HG02943 (cell line): ENCODE results near the gene C19orf85.
"Not testable (repeated sequence)": the region's sequence is repeated elsewhere in the genome, so short reads cannot be mapped to it uniquely, and the experiment has no call there.

ENCODE experiments used
- ATAC-seq: cut with Tn5 transposase; IDR thresholded peaks from one replicate; pipeline ENCODE4 v1.9.1; 2021; ENCODE audit warnings: mild to moderate bottlenecking, low read depth, moderate library complexity; ENCODE audit not compliant: unreplicated experiment

Gene C19orf85

DNA sequence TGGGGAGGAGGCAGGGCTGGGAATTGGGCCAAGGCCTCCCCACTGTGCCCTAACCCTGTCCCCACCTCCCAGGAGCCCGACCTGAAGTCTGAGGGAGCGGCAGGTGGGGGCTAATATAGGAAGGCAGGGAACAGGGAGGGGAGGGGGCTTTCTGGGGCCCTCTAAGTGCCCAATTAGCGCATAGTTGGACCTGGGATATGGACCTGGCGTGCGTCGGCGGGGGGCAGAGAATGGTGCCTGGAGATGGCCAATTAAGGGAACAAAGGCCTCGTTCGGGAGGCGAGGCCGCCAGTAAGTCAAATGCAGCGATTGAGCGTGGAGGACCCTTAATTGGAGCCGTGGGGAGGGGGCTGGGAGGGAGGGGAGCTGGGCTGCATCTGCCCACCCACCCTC lies at the start of gene C19orf85:
TSS of gene C19orf85 (minus strand) at position 90 of the 393 bp plus-strand sequence. CDS start 197 bp downstream, outside the sequence.
- no peak for ATAC-seq

DNA sequence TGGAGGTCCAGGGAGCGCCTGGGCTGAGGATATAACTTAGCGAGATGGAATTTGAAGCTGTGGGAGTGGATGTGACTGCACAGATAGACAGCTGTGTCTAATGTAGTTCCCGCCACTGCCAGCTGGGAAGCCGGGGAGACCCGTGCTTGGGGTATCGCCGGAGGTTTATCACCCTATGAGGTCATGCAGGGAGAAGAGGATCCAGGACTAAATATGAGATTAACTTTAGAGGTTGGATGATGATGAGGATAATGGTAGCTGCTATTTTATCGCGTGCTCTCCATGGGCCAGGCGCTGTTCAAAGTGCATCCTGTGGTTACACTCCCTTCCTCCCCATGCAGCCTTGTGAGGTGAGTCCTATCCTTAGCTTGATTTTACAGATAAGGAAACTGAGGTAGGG lies 43.6 kb upstream of the C19orf85 start:
- no peak for ATAC-seq

DNA sequence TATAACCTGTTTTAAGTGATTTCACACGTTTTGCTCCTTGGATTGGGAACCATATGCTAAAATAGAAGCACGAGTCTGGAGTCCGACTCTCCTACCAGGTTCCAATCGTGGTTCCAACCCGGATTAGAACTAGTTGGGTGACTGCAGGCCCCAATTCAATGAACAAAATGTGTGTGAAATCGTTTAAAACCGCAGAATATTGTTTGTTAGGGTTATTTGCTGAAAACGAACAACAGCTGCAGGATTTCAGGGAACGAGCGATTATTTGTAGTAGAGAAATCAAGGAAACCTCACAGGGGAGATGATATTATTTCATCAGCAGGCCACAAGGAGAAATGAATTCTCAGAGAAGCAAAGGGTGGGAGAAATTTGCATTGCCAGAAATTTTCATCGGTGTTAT lies 40.4 kb upstream of the C19orf85 start:
- ATAC-seq, result no peak

DNA sequence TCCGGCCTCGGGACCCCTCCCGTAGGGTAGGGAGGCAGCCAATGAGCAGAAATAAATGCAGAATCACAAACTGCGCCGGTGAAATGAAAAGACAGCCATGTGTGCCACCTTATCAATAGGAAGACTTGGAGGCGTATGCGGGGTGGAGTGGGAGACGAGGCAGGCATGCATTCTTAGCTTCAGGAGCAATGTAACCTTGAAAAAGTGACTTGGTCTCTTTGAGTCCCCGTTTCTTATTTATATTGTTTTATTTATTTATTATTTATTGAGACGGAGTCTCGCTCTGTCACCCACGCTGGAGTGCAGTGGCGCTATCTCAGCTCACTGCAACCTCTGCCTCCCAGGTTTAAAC lies 39.7 kb upstream of the C19orf85 start:
- ATAC-seq, result no peak

DNA sequence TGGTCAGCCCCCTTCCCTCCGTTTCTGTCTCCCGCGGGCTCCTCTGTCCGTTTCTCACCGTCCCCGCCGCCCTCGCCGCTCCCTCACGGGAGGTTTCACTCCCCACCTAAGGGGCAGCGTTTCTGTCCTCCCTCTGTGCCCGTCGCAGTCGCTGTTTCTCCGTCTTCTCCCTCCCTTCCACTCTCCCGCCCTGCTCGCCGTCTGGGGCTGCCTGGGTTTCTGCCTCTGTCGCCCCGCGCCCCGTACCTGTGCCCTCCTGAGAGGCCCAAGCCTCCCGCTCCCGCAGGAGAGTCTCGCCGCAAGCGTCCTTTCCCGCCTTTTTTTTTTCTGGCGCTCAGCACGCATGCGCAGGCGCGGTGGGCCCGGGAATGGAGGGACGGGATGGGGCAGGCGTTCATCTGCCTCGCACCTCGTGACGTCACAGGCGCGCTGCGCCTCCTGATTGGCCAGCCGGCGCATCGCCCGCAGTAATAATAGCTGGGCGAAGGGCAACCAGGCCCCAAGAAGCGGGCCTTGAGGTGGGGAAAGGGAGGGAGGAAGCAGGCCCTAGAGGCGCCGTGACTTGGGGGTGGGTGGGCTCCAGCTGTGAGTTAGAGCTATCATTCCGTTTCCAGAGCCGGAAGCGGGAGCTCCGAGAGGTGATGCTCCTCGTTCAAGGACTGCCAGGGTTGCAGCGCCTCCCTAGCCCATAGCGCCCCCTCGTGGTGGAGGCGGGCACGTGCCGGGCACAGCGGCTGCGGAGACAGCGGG lies 39.1 kb upstream of the C19orf85 start:
- ATAC-seq, result peak; percentile 83

DNA sequence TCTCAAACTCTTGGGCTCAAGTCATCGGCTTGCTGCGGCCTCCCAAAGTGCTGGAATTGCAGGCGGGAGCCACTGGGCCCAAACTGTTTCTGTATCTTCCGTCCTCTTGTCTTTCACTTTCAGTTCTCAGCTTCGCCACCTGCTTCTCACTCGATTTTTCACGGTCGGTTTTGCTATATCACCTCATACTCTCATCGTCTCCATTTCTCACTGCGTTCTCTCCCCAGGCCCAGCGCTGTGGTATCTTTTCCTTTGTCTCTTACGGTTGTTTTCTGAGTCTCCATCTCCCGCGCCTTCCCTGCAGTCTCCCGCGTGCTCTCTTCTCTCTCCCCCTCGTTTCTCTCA lies 38.6 kb upstream of the C19orf85 start:
- ATAC-seq, result no peak

DNA sequence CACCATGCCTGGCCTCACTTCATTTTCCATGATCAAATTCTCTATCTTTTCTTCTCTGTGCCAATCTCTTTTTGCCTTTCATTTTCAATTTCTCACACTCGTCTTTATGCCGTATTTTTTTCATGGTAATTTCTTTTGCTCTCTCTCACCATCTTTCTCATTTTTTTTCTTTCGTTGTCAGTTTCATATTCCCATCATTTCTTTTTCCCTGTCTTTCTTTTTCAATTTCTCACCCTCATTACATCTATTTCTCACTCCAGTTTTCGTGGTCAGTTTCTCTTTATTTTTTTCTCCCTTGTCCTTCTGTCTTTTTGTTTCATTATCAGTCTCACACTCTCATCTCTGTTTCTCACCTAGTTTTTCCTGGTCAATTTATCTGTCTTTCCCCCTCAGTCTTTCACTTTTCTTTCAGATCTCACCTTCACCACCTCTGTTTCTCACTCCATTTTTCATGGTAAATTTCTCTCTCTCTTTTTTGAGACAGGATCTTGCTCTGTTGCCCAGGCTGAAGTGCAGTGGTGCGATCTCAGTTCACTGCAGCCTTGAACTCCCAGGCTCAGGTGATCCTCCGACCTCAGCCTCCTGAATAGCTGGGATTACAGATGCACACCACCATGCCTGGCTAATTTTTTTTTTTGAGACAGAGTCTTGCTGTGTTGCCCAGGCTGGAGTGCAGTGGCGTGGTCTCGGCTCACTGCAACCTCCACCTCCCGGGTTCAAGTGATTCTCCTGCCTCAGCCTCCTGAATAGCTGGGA lies 37.8 kb upstream of the C19orf85 start:
- no peak for ATAC-seq

DNA sequence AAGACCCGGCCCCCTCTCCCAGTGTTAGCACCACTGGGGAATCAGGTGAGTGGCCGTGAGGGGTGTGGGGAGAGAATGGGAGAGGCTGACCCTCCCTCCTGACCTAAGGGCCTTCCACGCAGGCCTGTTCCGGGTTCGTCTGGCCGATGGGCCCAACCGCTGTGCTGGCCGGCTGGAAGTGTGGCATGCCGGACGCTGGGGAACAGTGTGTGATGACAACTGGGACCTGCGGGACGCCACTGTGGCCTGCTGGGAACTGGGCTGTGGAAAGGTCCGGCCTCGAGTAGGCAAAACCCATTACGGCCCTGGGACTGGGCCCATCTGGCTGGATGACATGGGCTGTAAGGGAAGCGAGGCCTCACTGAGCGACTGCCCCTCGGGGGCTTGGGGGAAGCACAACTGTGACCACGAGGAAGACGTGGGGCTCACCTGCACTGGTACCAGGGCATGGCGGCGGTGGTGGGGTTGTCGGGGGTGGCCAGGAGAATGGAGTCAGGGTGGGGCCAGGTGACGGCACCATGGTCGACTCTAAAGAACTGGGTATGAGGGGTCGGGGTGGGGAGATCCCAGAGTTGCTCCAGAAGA lies 35.9 kb upstream of the C19orf85 start:
- no peak for ATAC-seq

DNA sequence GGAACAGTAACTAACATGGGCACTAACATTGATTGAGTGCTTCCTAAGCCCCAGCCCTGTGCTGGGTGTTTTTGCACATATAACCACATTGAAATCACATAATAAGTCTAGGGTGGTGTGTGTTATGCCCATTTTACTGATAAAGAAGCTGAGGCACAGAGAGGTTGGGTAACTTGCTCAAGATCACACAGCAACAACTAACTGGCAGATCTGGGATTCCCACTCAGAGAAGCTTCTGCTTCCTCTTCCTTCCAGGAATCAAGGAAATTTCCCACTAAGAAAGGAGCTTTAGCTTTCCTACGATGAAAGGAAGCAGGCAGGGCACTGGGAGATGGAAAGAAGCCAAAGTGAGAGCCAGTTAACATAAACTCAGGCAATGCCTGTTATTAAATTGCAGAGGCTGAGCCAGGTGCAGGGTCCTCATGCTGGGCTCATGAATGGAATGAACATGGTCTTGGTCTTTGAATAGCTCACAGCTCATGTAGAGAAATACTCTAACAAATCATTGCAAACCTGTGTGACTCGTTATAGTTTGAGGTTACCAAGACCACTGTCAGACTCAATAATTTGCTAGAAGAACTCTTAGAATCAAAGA lies 33.8 kb upstream of the C19orf85 start:
- no peak for ATAC-seq

DNA sequence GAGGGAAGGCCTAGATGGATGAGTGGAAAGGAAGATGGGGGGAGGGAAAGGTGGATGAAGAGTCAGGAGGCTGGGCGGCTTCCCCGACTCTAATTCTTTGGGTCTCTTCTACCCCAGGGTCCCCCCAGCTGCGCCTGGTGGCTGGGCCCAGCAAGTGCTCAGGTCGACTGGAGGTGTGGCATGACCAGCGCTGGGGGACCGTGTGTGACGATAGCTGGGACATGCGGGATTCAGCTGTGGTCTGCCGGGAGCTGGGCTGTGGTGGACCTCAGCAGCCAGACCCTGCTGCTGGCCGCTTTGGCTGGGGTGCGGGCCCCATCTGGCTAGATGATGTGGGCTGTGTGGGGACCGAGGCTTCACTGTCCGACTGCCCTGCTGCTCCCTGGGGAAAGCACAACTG lies 33.2 kb upstream of the C19orf85 start:
- ATAC-seq, result no peak

DNA sequence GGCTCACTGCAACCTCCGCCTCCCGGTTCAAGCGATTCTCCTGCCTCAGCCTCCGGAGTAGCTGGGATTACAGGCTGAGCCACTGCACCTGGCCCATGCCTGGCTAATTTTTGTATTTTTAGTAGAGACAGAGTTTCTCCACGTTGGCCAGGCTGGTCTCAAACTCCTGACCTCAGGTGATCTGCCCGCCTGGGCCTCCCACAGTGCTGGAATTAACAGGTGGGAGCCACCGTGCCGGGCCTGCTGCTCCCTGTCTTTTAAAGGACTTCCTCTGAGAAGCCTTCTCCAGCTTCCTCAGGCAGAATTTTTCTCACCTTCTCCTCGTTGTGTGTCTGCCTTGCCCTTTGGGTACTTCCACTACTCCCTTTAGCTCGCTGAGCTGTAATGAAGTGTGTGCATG lies 32.3 kb upstream of the C19orf85 start:
- not testable (repeated sequence) for ATAC-seq

DNA sequence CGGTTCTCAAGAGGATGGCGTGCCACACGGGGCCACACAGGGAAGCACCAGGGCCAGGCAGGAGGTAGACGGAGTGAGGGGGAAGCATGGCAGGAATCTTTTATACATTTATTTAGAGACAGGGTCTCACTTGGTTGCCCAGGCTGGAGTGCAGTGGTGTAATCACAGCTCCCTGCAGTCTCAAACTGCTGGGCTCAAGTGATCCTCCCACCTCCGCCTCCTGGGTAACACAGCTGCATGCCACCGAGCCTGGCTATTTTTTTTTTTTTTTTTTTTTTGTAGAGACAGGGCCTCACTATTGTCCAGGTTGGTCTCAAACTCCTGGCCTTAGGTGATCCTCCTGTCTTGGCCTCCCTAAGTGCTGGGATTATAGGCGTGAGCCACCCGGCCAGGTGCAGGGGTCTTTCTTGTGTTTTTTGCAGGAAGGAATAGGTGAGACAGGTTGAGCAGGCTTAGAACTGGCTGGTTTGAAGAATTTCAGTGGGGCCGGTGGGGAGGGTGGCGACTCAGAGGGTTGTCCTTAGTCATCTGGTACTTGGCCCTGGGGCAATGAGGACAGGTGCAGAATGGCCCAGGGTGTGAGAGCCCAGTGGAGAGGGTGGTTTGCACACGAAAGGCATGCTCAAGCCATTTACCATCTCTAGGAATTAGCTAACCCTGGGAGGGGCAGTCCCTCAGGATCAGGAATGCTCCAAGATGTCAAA lies 31.2 kb upstream of the C19orf85 start:
- ATAC-seq, result no peak

DNA sequence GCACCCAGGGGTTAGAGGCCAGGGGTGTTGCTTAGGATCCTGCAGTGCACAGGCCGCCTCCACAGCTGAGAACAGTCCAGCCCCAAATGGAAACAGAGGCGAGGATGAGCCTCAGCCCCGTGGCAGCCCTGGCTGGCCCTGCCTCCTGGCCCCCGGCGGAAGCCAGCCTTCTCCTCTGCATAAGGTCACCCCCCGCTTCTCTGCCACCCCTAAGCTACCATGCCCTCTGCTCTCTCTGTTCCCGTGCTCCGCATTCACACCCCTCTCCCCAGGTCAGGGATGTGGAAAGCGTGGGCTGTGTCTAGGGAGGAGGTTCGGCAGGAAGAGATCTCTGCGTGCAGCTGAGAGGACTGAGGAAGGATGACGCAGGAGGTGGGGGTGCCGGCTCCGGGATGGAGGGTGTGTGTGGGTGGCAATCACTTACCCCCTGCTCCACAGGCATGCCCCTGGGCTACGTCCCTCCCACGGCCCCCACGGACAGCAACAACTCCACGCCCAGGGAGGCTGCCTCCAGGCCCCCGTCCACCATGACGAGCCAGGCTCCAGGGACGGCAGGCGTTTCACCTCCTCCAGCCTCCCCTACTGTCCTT lies 29.7 kb upstream of the C19orf85 start:
- no peak for ATAC-seq

DNA sequence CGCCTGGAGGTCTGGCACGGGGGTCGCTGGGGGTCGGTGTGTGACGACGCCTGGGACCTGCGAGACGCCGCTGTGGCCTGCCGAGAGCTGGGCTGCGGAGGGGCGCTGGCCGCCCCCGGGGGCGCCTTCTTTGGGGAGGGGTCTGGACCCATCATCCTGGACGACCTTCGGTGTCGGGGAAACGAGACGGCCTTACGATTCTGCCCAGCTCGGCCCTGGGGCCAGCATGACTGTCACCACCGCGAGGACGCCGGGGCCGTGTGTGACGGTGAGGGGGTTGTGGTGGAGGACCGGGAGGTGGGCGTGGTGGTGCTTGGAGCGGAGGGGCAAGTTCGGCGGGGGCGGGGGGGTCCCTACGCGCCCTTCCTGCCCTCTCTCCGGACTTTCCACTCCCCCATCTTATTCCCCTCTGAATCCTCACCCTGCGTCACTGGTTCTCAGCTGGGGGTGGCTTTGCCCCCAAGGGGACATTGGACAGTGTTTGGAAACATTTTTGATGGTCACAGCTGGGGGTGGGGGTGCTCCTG lies 29.2 kb upstream of the C19orf85 start:
- ATAC-seq, result no peak

DNA sequence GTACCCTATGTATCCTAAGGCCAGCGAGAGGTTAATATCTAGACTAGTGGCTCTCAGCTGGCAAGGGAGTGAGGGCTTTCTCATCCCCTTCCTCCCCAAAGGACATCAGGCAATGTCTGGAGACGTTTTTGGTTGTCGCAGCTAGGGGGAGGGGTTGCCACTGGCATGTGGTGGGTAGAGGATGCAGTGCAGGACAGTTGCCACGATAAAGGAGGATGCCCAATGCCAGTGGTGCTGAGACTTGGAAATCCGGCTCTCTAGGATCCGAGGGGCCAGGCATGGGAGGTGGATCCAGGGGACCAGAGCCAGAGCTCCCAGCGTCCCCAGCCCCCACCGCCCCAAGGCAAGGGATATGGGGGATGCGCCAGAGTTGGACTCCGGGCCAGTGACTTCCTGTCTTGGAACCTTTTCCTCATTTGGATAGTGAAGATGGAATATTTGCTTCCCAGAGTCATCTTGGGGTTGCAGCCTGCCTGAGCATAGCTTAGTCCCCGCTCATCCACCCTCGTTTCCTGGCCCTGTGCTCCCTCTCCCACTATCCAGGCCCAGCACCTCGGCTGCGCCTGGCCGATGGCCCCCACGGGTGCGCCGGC lies 28.6 kb upstream of the C19orf85 start:
- ATAC-seq, result no peak

DNA sequence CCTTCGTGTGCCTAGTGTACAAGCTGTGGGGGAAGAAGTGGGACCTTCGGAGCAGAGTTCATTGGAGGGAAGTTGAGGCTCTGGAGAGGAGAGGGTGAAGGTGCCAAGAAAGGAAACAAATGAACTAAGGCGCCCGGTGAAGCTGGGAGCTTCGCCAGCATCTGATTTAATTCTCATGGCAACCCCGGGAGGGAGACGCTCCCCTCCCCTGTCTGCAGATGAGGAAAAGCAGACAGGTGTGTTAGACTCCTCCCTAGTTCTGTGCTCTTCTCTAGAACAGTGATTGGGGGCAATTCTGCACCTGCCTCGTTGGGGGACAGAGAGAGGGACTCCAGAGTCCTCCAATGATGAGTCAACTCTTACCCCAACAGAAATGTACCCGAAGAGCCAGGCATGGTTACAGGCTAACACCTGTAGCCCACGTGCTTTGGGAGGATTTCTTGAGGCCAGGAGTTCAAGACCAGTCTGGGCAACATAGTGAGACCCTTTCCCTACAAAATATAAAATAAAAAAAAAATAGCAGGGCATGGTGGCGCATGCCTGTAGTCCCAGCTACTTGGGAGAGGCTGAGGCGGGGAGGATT lies 27.9 kb upstream of the C19orf85 start:
- ATAC-seq, result no peak

DNA sequence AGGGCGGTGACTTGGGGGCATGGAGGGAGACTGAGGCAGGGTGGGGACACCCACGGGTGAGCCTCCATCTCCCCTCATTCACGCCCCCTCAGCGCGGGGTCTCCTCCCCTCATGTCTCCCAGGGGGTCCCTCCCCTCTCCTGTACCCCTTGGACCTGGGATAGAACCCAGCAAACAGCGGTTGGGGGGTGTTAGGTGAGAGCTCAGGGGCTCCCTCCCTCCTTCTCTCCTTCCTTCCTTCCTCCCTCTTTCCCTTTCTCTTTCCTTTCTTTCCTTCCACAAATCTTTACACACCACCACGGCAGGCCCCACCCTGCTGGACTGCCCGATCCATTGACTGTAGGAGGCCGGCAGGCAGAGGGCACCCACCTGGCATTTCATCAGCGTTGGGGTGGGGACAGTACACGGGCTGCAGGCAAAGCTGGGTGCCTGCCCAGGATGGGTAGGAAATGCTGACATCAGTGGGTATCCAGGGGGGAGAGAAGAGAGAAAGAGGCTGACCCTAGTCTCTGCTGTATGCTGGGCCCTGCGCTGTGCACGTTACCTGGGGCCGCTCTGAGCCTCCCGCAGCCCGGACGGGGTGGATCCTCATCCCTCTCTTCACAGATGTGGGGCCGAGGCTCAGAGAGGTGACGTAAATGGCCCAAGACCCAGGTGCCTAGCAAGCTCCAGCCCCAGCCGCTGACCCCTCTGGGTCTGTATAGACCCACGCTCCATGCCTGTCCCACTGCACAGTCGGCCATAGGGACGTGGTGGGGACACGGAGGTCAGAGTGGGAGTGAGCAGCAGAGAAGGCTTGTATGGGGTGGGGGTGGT lies 27.2 kb upstream of the C19orf85 start:
- ATAC-seq, result no peak
